ENCODE results near the gene OBSCN. TPM values are rescaled to one million over a fixed set of nuclear protein-coding genes. Genes with fewer than 3 reads are reported as not detected.

Gene OBSCN
- total and polyA plus RNA-seq, 2 of the 13 experiments (the other 11 are each of a cell fraction or from before 2014, with no cell fraction given) = 0.20 TPM

DNA sequence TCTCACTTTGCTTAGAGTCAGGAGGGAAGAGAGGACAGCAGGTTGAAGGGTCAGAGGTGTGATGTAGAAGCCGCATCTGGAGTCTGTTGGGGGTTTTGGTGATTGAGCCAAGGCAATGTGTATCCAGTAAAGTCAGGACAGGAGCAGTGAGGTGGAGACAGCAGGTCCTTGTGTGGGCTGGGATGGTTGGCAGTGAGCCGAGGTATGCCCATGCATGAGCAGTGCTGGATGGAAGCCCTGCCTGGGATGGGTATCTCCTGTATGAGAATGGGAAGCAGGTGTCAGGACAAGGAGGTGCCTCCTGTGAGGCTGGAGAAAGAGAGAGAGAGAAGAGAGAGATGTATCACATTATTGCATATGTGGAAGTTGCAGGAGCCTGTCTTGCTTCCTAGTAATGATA lies 90.0 kb downstream of the OBSCN start:
- ATAC-seq = no peak
- Histone ChIP-seq H3K27ac (ENCODE audit: extremely low read length, insufficient read depth, low read length) (no peak overlapping the region), H4K20me1 (ENCODE audit: insufficient read depth, low read length) (no peaks in the 10 kb centered on the region), H3K4me3 (replicated peaks in 1 of 3; ENCODE audit: insufficient read depth in 1 of 3, low read depth in 2 of 3, low read length in 3 of 3) (no peak overlapping the region), H3K79me2 (ENCODE audit: insufficient read depth, low read length) (no peaks in the 10 kb centered on the region), H3K4me1 (ENCODE audit: insufficient read depth, low read length) (no peaks in the 10 kb centered on the region), H3K36me3 (replicated peaks in 1 of 2; ENCODE audit: control insufficient read depth in 1 of 2, insufficient read depth in 2 of 2, low read length in 2 of 2) (no peaks in the 10 kb centered on the region), H3K4me2 (ENCODE audit: low read depth, low read length) (no peak overlapping the region), H3K27me3 (ENCODE audit: control insufficient read depth in 1 of 2, insufficient read depth in 2 of 2, low read length in 2 of 2) (peaks cover 2 to 15% of the 10 kb centered on the region in 2 experiments; a peak in 2 of 5 replicates), H2AFZ (ENCODE audit: low read length) (no peak overlapping the region), H3K9ac (ENCODE audit: insufficient read depth, low read depth, low read length) (no peak overlapping the region), H3K9me3 (ENCODE audit: low read length) (peaks cover 21% of the 10 kb centered on the region)
- intact Hi-C loops (cut with micrococcal nuclease; ENCODE audit: unreplicated experiment) (no loop called here), in situ Hi-C loops (cut with HindIII; ENCODE audit: extremely low pct_ligation_motif_present, low pct_unique_long_range_greater_than_20kb) (no loop called here)
- no peak for DNase-seq (ENCODE audit: low spot score)
- TF ChIP-seq IKZF1 (IDR thresholded peaks at IDR 0.05) (no peak), KLF9 (CRISPR knock-in tag; IDR thresholded peaks at IDR 0.05; ENCODE audit: low read depth) (no peak), GATA4 (IDR thresholded peaks at IDR 0.05; ENCODE audit: borderline replicate concordance, low read depth) (no peak)
- TF ChIP-seq, protein P1, sequence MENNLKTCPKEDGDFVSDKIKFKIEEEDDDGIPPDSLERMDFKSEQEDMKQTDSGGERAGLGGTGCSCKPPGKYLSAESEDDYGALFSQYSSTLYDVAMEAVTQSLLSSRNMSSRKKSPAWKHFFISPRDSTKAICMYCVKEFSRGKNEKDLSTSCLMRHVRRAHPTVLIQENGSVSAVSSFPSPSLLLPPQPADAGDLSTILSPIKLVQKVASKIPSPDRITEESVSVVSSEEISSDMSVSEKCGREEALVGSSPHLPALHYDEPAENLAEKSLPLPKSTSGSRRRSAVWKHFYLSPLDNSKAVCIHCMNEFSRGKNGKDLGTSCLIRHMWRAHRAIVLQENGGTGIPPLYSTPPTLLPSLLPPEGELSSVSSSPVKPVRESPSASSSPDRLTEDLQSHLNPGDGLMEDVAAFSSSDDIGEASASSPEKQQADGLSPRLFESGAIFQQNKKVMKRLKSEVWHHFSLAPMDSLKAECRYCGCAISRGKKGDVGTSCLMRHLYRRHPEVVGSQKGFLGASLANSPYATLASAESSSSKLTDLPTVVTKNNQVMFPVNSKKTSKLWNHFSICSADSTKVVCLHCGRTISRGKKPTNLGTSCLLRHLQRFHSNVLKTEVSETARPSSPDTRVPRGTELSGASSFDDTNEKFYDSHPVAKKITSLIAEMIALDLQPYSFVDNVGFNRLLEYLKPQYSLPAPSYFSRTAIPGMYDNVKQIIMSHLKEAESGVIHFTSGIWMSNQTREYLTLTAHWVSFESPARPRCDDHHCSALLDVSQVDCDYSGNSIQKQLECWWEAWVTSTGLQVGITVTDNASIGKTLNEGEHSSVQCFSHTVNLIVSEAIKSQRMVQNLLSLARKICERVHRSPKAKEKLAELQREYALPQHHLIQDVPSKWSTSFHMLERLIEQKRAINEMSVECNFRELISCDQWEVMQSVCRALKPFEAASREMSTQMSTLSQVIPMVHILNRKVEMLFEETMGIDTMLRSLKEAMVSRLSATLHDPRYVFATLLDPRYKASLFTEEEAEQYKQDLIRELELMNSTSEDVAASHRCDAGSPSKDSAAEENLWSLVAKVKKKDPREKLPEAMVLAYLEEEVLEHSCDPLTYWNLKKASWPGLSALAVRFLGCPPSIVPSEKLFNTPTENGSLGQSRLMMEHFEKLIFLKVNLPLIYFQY (CRISPR knock-in tag; IDR thresholded peaks at IDR 0.05; ENCODE audit: borderline replicate concordance) = no peak
- TF ChIP-seq, protein P2, sequence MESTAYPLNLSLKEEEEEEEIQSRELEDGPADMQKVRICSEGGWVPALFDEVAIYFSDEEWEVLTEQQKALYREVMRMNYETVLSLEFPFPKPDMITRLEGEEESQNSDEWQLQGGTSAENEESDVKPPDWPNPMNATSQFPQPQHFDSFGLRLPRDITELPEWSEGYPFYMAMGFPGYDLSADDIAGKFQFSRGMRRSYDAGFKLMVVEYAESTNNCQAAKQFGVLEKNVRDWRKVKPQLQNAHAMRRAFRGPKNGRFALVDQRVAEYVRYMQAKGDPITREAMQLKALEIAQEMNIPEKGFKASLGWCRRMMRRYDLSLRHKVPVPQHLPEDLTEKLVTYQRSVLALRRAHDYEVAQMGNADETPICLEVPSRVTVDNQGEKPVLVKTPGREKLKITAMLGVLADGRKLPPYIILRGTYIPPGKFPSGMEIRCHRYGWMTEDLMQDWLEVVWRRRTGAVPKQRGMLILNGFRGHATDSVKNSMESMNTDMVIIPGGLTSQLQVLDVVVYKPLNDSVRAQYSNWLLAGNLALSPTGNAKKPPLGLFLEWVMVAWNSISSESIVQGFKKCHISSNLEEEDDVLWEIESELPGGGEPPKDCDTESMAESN (CRISPR knock-in tag; conservative IDR thresholded peaks at IDR 0.05) = no peak
- WGBS (ENCODE audit: low lambda C conversion rate) = 0% methylated on average over 2 of the region's 2 CpGs
- POLR2A ChIA-PET = no interaction called here
- BruUV-seq (replicated peaks) = no TSS peak
- no peak for FAIRE-seq
- CTCF ChIA-PET (ENCODE audit: low intra/inter-chr PET ratio, low total read pairs) = no interaction called here
